Kasumi-1 (cell line): ENCODE data around the gene LRRN2.
"Not testable (repeated sequence)": the region's sequence is repeated elsewhere in the genome, so short reads cannot be mapped to it uniquely, and the experiment has no call there.

ENCODE experiments used
- DNase-seq, 2 experiments: peaks; one replicate each; lab custom pipeline; 2025; lab: John Stamatoyannopoulos, UW

The LRRN2 gene

DNA sequence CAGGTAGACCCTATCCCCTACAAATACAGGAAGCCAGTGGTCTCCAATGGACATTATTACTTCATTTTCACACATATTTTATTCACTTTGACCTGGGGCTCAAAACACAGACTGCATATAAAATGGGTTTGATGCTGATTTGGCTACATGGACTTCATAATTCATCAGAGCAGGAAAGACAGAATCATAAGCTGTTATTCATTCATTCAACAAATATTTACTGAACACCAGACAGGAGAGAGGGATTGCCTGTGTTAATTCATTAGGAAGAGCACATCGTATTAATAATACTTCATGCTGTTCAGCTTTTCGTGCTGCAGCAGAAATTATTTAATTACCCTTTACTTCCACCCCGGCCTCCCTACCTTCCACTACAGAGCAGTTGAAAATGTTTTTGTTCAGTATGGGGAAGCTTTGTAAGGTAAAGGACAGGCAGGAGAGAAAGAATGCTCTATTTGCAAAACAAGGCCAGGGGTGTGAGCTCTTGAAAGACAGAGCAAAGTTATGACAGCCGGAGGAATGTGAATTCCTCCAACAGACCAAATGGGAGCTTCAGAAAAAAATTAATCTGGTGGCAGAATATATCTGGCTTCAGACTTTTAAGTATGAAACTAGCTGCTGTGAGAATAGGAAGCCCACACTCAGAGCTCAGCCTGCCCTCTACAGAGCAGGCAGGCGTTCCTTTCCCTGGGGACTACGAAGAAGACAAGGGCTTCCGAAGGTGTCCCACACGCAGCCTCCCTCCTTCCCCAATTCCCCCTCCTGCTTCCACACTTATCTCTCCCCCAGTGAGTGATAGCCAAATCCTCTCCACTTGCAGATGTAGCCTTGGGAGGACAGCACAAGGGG, 111.3 kb downstream of the LRRN2 start:
- DNase-seq, result no peak

DNA sequence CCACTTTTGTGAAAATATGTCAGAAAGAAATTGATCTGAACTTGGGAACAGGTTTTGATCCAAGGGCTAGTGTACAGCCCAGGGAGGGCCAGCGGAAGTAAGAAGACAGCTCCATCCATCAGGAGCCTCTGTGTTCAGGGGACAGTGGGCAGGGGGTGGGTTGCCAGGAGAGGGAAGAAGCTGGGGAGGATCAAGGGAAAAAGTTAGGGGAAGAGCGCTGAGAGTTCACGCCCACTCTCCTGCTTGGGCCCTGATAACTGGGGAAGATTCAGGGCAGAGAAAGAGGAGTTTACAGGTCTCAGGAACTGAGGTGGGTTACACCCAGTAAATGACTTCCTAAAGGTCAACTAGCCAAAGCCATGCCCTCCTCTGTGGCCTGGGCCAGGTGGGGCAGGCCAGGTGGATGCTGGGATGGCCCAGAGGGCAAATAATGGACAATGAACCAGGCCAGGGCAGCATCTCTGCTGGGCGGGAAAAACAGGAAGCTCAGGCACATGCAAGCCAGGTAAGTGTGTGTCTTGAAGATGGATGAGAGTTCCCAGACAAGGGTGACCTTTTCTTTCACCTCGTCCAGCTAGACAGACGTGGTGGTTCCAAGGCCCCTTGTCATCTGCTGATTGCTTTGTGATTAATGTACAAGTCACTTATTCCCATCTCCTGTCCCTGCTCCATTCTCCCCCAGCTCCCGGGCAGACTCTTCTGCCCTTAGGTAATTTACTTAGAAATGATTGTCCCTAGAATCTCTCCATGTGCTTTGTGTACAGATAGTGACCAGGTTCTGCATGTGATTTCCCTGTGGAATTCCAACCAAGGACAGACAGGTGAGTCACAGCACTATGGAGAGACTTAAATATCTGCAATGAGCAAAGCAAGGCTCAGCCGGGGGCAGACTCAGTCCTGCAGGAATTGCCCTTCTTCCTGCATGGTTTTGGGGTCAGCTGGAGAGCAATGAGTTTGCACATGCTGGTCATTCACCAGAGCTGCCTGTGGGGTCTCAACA, 112.3 kb downstream of the LRRN2 start:
- DNase-seq, result no peak

DNA sequence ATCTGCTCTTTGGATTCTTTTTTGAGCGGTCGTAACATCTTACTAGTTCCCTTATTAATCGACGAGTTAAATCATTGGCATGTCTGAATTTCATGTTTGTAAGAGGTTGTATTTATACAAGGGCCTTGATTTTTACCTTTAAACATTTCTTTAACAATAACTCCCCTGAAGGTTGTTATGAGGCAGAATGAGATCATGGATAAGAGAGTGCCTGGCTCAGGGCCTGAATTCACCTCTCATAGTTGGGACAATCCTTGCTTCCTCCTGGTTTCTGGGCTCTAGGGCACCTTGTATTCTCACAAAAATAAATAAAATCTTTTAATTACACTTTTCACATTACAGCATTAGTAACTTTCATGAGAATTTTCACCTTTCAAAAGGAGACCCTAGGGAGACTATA, 113.9 kb downstream of the LRRN2 start:
- no peak for DNase-seq

DNA sequence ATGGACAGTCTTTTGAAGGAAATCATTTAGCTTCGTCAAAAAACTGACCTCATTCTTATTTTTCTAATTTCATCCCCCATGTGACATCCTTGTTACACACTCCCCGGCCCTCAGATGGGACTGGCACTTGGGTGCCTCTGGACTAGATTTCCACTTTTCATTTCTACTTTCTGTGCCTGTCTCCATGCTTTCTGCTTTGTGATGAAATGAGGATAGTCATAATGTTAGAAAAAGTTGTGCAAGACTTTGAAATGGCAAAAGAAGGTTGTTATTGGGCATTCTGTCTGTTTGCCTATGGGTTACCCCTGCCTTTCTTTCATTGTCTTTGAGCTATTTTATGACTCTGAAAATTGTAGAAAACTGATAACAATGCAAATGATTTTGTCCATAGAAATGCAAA, 114.4 kb downstream of the LRRN2 start:
- DNase-seq, result no peak

DNA sequence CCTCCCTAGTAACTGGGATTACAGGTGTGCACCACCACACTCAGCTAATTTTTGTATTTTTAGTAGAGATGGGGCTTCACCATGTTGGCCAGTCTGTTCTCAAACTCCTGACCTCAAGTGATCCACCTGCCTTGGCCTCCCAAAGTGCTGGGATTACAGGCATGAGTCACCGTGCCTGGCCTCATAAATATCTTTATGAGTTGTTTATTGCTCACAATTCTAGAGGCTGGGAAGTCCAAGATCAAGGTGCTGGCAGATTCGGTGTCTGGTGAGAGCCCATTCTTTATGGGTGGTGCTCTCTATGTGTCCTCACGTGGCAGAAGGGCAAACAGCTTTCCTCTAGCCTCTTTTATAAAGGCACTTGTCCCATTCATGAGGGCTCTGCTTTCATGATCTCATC, 115.5 kb downstream of the LRRN2 start:
- DNase-seq, result not testable (repeated sequence)

GRCh38 chr1:204569478-204569877, 116.1 kb downstream of the LRRN2 start:
- DNase-seq, result no peak

DNA sequence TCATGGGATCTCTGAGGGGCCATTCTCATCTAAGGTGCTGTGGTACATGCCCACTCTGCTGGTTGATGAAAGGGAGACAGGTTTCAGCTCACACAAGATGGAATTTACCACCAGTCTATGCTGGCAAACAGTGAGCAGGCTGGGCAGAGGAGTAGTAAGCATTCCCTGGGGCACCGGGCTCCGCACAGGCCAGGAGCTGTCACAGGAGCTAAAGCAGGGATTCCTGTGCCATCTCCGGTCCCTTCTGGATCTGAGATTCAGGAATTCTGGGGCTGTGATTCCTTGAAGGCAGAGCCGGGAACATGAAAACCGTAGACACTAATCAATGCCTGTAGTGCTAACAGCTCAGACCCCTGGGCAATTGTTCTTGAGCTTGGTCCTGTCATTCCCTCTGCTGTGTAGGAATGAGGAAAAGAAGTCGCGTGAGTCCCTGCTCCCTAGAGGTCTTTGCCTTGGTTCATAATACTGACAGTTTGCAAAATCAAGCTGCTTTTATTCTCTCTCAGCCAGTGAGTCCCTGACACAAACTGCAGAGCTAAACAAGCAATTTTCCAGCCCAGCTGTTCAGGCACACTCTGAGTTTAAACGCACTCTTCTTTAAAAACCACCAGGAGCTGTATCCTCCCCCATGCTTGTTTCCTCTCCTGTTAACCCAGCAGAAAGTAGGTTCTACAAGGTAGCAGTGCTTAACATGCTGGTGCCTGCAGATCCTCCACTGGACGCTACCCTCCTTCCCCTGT, 116.8 kb downstream of the LRRN2 start:
- DNase-seq, result no peak
